GM18508 (cell line): ENCODE results near the gene MKRN2.

Source experiments
- ATAC-seq: cut with Tn5 transposase; IDR thresholded peaks from one replicate; pipeline ENCODE4 v1.9.1; 2021; ENCODE audit warnings: moderate number of reproducible peaks; ENCODE audit not compliant: insufficient read depth, unreplicated experiment

The MKRN2 gene

GRCh38 chr3:12584083-12584482 lies 27.2 kb downstream of the MKRN2 start:
- no peak for ATAC-seq

- ATAC-seq = no peak
Measured at GRCh38 chr3:12585181-12585580, 28.3 kb downstream of the MKRN2 start.

- ATAC-seq = no peak
Measured at GRCh38 chr3:12585970-12586369, 29.1 kb downstream of the MKRN2 start.

DNA sequence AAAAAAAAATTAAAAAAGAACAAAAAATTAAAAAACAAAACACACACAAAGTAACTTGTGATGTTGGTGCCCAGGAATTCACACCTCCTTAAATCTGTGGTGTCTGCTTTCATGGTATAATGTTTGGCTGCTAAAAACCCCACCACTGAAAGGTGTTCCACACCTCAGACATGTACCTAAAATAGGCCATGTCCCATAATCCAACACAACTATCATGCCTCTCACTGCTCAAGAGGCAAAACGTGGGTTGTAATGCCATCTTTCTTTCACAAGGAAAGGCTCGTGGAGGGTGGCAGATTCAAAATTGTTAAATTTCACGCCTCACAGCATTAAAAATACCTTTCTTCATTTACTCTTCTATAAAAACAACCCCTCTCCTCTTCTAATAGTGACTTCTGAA lies 29.5 kb downstream of the MKRN2 start:
- no peak for ATAC-seq

DNA sequence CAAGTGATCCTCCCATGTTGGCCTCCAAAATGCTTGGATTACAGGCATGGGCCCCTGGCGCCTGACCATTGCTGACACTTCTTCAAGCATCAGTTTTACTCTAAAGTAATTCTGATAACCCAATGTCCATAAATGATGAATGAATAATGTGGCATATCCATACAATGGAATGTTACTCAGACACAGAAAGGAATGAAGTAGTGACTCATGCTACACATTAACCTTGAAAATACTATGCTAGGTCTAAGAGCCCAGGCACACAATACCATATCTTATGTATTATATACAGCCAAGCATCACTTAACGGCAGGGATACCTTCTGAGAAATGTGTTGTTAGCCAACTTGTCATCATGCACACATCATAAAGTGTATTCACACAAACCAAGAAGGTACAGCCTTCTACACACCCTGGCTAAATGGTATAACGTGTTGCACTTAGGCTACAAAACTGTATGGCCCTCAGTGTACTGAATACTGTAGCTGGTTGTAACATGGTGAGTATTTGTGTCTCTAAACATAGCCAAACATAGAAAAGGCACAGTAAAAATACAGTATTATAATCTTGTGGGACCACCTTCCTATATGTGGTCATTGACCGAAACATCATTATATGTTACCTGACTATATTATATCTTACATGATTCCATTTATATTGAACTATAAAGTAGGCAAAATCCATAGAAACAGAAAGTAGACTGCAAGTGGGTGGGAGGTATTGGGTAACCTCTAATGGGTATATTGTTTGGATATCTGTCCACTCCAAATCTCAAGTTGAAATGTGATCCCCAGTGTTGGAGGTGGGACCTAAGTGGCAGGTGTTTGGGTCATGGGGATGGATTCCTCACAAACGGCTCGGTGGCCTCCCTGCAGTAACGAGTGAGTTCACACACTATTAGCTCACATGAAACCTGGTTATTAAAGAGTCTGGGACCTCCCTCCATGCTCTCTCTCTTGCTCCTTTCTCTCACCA lies 31.4 kb downstream of the MKRN2 start:
- no peak for ATAC-seq

DNA sequence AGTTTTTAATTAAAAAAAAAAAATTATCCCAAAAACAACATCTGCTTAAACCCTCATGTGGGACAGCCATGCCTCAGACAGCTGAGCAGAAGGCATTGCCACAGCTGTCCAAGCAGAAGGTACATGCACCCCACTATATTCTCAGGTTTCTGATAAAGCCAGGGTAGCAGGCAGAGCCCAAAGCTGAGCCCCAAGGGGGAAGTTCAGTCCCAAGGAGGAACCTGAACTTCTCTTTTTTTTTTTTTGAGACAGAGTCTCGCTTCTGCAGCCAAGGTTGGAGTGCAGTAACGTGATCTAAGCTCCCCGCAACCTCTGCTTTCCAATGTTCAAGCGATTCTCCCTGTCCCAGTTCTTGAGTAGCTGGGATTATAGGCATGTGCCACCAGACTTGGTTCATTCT lies 33.2 kb downstream of the MKRN2 start:
- ATAC-seq = no peak

DNA sequence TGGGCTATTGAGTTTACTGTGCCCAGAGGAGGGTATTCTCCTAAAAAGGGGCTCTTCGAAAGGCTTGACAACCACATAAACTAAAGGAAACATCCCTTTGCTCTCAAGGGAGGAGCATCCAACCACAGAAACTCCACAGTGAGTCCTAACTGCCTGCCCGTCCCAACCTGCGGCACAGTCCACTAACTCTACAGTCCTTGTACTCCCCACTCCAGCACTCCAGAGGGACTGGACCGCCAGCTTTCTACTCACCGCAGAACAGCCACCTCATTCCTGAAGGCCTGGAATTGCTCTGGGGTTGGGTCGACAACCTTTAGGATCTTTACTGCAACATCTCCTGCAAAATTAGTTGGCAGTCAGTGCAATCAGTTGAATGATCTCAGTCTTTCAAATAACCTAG lies 34.6 kb downstream of the MKRN2 start:
- no peak for ATAC-seq

DNA sequence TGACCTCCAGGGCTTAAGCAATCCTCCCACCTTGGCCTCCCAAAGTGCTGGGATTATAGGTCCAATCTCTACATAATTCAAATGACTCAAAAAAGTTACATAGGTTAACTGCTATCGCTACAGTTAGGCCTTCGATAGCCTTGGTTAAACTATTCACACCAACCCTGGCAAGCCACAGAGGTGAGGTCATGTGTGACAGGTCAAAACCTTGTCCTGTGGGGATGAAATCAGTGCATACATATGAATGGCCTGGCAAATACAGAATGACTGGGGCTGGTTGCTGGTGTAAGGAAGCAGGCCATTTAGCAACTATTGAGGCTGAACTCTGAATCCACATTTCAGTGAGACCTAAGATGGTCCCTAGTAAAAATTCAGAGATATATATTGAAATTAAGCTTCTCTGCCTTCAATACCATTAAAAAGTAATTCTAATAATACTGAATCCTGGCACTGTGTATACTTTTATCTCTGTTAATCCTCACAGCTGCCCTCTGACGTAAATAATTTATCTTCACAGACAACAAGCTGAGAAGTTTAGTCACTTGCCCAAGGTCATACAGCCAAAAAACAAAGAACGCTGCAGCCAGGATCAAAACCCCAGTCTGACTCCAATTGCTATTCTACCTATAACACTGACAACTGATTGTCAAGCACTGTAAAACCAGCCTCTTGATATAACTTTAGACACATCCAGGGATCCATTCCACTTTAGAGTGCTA lies 35.3 kb downstream of the MKRN2 start:
- ATAC-seq = no peak

DNA sequence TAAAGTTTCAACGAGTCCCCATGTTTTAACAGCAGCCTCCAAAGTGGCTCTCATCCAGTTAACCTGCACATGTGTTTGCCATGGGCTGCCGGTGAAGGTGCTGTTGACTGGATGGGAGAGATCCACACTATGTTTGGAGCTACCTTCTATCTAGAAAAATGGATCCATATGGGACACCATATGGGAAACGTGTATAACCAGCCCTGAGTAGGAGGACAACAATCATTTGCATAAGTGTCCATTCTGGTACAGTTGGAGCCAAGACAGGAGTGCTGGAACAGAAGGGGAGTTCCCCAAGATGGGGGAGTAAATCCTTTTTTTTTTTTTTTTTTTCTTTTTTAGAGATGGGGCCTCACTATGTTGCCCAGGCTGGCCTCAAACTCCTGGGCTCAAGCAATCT lies 36.6 kb downstream of the MKRN2 start:
- ATAC-seq = no peak

DNA sequence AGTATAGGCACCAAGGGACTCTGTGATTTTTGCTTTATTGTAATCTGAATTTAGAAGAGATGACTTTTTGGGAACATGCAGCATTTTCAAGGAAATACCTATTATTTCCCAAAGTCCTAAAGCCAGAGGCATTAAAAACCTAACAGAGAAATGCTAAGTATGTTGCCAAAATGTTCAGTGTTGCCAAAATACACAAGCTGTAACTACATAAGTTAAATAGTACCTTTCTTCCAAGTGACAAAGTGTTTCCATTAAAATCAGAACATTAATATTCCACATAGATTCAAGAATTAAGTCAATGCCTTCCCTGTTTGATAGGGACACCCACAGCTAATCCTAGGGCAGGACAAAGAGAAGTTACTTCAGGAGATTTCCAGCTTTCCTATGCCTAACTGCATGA lies 42.0 kb downstream of the MKRN2 start:
- no peak for ATAC-seq

- no peak for ATAC-seq
Measured at GRCh38 chr3:12601072-12601471, 44.2 kb downstream of the MKRN2 start.

DNA sequence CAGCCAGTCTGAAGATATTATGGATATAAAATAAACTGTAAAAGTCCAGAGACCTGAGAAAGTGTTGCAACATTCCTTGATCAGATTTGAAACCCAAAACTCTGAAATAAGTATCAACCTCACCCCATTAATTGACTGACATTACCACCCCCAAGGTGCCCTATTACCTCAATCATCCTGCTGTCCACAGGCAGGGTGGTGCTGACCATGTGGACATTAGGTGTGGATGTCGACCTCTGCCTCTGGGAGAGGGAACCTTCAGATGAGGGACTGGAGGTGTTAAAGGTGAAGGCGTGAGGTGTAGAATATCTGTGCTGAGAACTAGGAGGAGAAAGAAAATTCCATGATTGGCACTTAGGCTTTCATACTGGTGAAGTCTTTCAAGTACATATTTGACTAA lies 47.1 kb downstream of the MKRN2 start:
- no peak for ATAC-seq

DNA sequence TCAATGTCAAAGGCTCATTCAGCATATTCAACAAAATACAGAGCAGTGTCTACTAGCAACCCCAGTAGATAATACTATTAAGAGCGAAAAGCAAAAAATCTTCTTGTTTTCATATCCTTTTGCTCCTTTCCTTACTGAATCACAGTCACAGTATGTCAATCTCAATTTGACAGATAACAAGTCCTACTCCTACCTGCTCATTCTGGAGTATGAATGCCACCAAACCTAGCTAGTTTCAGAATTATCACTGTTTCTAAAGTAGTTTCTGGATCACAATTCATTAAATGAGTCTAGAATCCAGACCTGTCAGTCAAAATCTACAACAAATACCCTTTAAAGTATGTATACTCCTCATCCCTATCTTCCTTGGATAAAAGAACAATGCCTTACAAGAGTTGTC lies 51.5 kb downstream of the MKRN2 start:
- ATAC-seq = no peak

GRCh38 chr3:12611117-12611516 lies 54.2 kb downstream of the MKRN2 start:
- no peak for ATAC-seq

- no peak for ATAC-seq
Measured at GRCh38 chr3:12612514-12613226, 55.8 kb downstream of the MKRN2 start.

- ATAC-seq = no peak
Measured at GRCh38 chr3:12613250-12613649, 56.4 kb downstream of the MKRN2 start.

GRCh38 chr3:12615266-12615665 lies 58.4 kb downstream of the MKRN2 start:
- ATAC-seq = no peak

- ATAC-seq = no peak
Measured at GRCh38 chr3:12618426-12618825, 61.5 kb downstream of the MKRN2 start.

DNA sequence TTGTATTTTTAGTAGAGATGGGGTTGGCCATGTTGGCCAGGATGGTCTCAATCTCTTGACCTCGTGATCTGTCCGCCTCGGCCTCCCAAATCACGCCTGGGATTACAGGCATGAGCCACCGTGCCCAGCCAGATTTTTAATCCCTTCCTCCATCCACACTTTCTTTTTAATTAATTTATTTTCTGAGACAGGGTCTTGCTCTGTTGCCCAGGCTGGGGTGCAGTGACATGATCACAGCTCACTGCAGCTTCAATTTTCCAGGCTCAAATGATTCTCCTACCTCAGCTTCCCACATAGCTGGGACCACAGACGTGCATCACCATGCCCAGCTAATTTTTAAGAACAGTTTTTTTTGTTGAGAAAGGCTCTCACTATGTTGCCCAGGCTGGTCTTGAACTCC lies 63.4 kb downstream of the MKRN2 start:
- no peak for ATAC-seq

DNA sequence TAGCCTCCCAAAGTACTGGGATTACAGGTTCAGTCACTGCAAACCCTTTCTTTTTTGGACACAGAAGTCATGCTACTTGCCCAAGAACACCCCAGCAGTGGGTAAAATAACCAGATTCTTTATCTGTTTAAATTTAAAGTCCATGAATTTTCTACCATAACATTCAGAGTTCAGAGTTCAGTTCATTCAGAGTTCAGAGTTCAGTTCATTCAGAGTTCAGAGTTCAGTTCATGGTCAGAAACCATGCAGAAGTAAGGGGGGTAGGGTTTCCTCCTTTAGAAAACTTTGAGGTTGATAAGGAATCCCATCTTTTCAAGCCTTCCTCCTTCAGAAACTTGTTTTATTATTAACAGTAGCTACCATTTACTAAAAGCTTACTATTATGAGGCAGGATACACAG lies 63.8 kb downstream of the MKRN2 start:
- ATAC-seq = no peak

GRCh38 chr3:12622335-12622734 lies 65.4 kb downstream of the MKRN2 start:
- ATAC-seq = no peak
